Fibroblast of villous mesenchyme (primary cell): ENCODE results near the gene PLEKHB2. TPM values are rescaled to one million over a fixed set of nuclear protein-coding genes. Genes with fewer than 3 reads are reported as not detected.
"Not testable (repeated sequence)": the region's sequence is repeated elsewhere in the genome, so short reads cannot be mapped to it uniquely, and the experiment has no call there.

ENCODE experiments used
- DNase-seq: peaks from one replicate; pipeline ENCODE4 v3.0.0-alpha.2; 2010; ENCODE audit warnings: low read depth
- H3K4me3 ChIP-seq: 2 replicates; pipeline ENCODE4 v1.5.1; 2011; ENCODE audit warnings: low read depth, mild to moderate bottlenecking, low read length
- CTCF ChIP-seq: IDR thresholded peaks from 2 replicates; pipeline ENCODE4 v1.5.1; 2012; ENCODE audit warnings: low read depth, mild to moderate bottlenecking, low read length; ENCODE audit not compliant: insufficient read depth
- total RNA-seq: library from RNA; depleted of rRNA; stranded (reverse); fragments of >200 nt; gene quantifications from 2 replicates; pipeline ENCODE4 v1.2.3, GENCODE V29; 2012

The PLEKHB2 gene
- total RNA-seq, 1 donor, result 167 TPM

GRCh38 chr2:131063501-131064283 lies 41.4 kb upstream of the PLEKHB2 start:
- DNase-seq, result no peak
- no peak for TF ChIP-seq CTCF
- H3K4me3 ChIP-seq, result no peak overlapping the region

- TF ChIP-seq CTCF, result no peak
- no peak for DNase-seq
- H3K4me3 ChIP-seq, result no peak overlapping the region
Measured at GRCh38 chr2:131064589-131065512, 40.3 kb upstream of the PLEKHB2 start.

- H3K4me3 ChIP-seq, result no peak overlapping the region
- TF ChIP-seq CTCF, result no peak
- DNase-seq, result no peak
Measured at GRCh38 chr2:131067465-131068125, 37.5 kb upstream of the PLEKHB2 start.

- H3K4me3 ChIP-seq, DNase-seq: not testable (repeated sequence)
Measured at GRCh38 chr2:131068172-131068571, 37.0 kb upstream of the PLEKHB2 start.

GRCh38 chr2:131075578-131075977 lies 29.6 kb upstream of the PLEKHB2 start:
- not testable (repeated sequence) for DNase-seq, H3K4me3 ChIP-seq

- TF ChIP-seq CTCF, result no peak
- DNase-seq, result peak; percentile 96
- H3K4me3 ChIP-seq, result no peak overlapping the region
Measured at GRCh38 chr2:131076707-131077106, 28.4 kb upstream of the PLEKHB2 start.

GRCh38 chr2:131077182-131077846 lies 27.8 kb upstream of the PLEKHB2 start:
- no peak overlapping the region for H3K4me3 ChIP-seq
- TF ChIP-seq CTCF, result no peak

More at GRCh38 chr2:131077182-131077846, 27.8 kb upstream of the PLEKHB2 start:
- DNase-seq, result no peak
